Urothelium cell line (cell line): ENCODE results near the gene TAS2R1.
"Not testable (repeated sequence)": the region's sequence is repeated elsewhere in the genome, so short reads cannot be mapped to it uniquely, and the experiment has no call there.

Experiments used
- DNase-seq: peaks from one replicate; pipeline ENCODE4 v3.0.0; 2011; ENCODE audit warnings: low spot score, mixed read lengths
- FAIRE-seq: peaks from 2 replicates; lab custom pipeline; 2011; peaks lifted over from hg19 to GRCh38; lab: Jason Lieb, UNC

The TAS2R1 gene

GRCh38 chr5:9624196-9624947, 5.8 kb downstream of the TAS2R1 start:
- FAIRE-seq (no peak), DNase-seq (no peak)

GRCh38 chr5:9623661-9624060, 6.5 kb downstream of the TAS2R1 start:
- FAIRE-seq (no peak), DNase-seq (no peak)

- FAIRE-seq (peak; percentile 63), DNase-seq (peak; percentile 27)
Measured at GRCh38 chr5:9622971-9623421, 7.2 kb downstream of the TAS2R1 start.

- DNase-seq (peak; percentile 44), FAIRE-seq (peak; percentile 69)
Measured at GRCh38 chr5:9621379-9621903, 8.7 kb downstream of the TAS2R1 start.

- FAIRE-seq (no peak), DNase-seq (no peak)
Measured at GRCh38 chr5:9619331-9620092, 10.6 kb downstream of the TAS2R1 start.

- DNase-seq (no peak), FAIRE-seq (no peak)
Measured at GRCh38 chr5:9617739-9618504, 12.2 kb downstream of the TAS2R1 start.

GRCh38 chr5:9617221-9617620, 12.9 kb downstream of the TAS2R1 start:
- FAIRE-seq: no peak

GRCh38 chr5:9615331-9615730, 14.8 kb downstream of the TAS2R1 start:
- FAIRE-seq (no peak), DNase-seq (no peak)

More at GRCh38 chr5:9617221-9617620, 12.9 kb downstream of the TAS2R1 start:
- DNase-seq: no peak

GRCh38 chr5:9613360-9613759, 16.8 kb downstream of the TAS2R1 start:
- DNase-seq (no peak), FAIRE-seq (no peak)

GRCh38 chr5:9610969-9611368, 19.2 kb downstream of the TAS2R1 start:
- DNase-seq (no peak), FAIRE-seq (no peak)

- no peak for DNase-seq
- FAIRE-seq: no peak
Measured at GRCh38 chr5:9610364-9610763, 19.8 kb downstream of the TAS2R1 start.

GRCh38 chr5:9608093-9608492, 22.1 kb downstream of the TAS2R1 start:
- FAIRE-seq: no peak
- no peak for DNase-seq

- FAIRE-seq: no peak
- DNase-seq: no peak
Measured at GRCh38 chr5:9605041-9605838, 24.9 kb downstream of the TAS2R1 start.

GRCh38 chr5:9604416-9604815, 25.7 kb downstream of the TAS2R1 start:
- FAIRE-seq: peak; percentile 50
- DNase-seq: peak; percentile 25

GRCh38 chr5:9601055-9601739, 29.0 kb downstream of the TAS2R1 start:
- no peak for FAIRE-seq

GRCh38 chr5:9599391-9599790, 30.8 kb downstream of the TAS2R1 start:
- no peak for DNase-seq
- peak; percentile 48 for FAIRE-seq

More at GRCh38 chr5:9601055-9601739, 29.0 kb downstream of the TAS2R1 start:
- no peak for DNase-seq

GRCh38 chr5:9598329-9598728, 31.8 kb downstream of the TAS2R1 start:
- FAIRE-seq: not testable (repeated sequence)

GRCh38 chr5:9597322-9597721, 32.8 kb downstream of the TAS2R1 start:
- FAIRE-seq, DNase-seq: not testable (repeated sequence)

More at GRCh38 chr5:9598329-9598728, 31.8 kb downstream of the TAS2R1 start:
- not testable (repeated sequence) for DNase-seq

- DNase-seq (no peak), FAIRE-seq (no peak)
Measured at GRCh38 chr5:9596824-9597223, 33.3 kb downstream of the TAS2R1 start.
